ENCODE measurements around the gene MADCAM1. TPM values are rescaled to one million over a fixed set of nuclear protein-coding genes. Genes with fewer than 3 reads are reported as not detected.
A peak's percentile ranks its signal among the peaks of the same experiment; 100 is the strongest.

Gene MADCAM1
- total and polyA plus RNA-seq, 10 donors: 3.0 to 33.6 (median 5.6) TPM

DNA sequence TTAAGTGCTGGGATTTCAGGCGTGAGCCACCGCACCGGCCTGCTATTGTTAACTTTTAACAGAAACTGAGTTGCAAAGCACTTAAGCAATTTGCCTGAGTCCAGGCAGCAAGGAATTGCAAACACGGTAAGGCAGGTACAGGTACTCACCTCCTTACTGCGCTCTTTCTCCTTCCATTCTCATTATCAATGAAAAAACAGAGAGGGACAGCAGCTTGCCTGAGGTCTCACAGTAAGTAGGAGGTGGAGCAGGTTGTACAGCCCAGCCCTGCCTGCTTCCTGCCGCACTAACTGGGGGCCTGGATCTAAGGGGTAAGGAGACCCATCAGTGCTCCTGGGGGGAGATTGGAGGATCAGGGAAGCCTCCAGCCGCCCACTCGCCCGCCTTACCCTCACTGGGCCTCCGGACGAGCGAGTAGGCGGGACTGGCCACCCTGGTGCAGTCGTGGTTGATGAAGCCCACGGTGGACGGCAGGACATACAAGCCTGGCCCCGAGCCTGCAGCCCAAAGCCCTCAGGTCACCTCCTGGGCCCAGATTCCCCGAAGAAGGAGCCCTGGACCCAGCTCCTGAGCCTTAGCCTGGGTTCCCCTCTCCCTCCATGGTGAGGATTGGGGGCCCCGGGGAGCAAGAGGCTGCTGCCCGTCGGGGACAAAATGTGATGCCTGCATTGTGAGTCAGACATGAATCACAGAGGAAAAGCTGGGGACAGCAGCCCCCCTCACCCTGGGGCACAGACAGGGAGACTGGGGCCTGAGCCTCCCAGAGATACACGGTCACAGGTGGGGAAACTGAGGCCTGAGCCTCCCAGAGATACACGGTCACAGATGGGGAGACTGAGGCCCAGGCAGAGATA lies 24.1 kb upstream of the MADCAM1 start:
- H3K36me3 ChIP-seq: no peaks in the 10 kb centered on the region
- peak overlapping the region in 1 of 8 donors; percentile 48 for H3K27ac ChIP-seq
- no peak overlapping the region for H3K4me3 ChIP-seq
- WGBS, 5 donors: 67 to 83% (median 78%) methylated on average over 12 to 23 of the region's 23 CpGs
- no peaks in the 10 kb centered on the region for H3K9me3 ChIP-seq
- no peak for DNase-seq
- H3K4me1 ChIP-seq: peaks cover 0 to 17% (median 5%) of the 10 kb centered on the region in 6 donors
- intact Hi-C loops (cut with DNase I; ENCODE audit: low total_unique reads): no loop called here
- H3K27me3 ChIP-seq (replicated peaks in 1 of 7): peaks cover 0 to 21% (median 0%) of the 10 kb centered on the region in 7 donors
- TF ChIP-seq POLR2A (IDR thresholded peaks at IDR 0.05): no peak
- TF ChIP-seq, protein P1, sequence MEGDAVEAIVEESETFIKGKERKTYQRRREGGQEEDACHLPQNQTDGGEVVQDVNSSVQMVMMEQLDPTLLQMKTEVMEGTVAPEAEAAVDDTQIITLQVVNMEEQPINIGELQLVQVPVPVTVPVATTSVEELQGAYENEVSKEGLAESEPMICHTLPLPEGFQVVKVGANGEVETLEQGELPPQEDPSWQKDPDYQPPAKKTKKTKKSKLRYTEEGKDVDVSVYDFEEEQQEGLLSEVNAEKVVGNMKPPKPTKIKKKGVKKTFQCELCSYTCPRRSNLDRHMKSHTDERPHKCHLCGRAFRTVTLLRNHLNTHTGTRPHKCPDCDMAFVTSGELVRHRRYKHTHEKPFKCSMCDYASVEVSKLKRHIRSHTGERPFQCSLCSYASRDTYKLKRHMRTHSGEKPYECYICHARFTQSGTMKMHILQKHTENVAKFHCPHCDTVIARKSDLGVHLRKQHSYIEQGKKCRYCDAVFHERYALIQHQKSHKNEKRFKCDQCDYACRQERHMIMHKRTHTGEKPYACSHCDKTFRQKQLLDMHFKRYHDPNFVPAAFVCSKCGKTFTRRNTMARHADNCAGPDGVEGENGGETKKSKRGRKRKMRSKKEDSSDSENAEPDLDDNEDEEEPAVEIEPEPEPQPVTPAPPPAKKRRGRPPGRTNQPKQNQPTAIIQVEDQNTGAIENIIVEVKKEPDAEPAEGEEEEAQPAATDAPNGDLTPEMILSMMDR (IDR thresholded peaks at IDR 0.05 in 8 of 11, conservative IDR thresholded peaks at IDR 0.05 in 3 of 11): no peak
- no peak for TF ChIP-seq POLR2AphosphoS5 (IDR thresholded peaks at IDR 0.05)

DNA sequence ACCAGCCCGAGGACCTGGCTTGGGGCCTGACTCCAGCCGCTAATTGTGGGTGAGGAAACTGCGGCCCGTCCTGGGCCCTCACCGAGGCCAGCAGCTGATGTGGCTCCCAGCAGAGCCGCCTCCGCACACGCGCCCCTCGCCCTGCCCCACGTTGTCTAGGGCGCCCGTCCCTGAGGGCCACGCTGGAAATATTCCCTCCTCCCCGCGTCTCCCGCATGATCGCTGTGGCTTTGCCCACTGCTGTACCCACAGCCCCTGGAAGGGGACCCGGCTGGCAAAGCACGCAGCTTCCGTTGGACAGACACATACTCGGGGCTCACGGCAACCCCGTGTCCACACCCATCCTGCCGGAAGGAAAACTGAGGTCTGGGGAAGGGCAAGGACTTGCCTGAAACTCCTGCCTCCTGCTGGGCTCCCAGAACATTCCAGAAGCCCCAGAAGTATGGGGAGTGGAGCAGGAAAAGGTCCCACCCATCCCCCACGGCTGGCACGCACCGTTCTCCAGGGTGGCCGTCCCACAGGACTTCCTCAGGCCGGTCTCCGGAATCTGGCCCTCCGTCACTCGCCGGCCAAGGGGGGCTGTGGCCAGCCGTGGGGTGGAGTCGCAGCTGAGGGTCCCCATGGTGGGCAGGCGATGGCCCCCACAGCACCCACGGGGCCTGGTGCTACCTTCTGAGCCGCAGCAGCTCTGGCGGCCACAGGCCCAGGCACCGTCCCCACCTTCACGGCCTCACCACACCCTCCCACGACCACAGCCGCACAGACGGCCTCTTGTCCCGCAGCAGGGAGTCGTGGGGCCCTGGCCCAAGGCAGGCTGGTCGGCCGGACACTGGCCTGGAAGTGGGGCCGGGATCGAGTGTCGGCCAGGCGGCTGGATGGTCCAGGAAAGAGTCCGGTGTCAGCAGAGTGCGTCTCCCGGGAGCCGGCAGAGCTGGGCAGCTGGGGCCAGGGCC lies 21.9 kb upstream of the MADCAM1 start:
- peak; percentile 75 for DNase-seq
- H3K9me3 ChIP-seq: no peaks in the 10 kb centered on the region
- H3K36me3 ChIP-seq: no peaks in the 10 kb centered on the region
- peak overlapping the region; percentile 15 to 83 (median 74) for H3K27ac ChIP-seq
- TF ChIP-seq POLR2AphosphoS5 (IDR thresholded peaks at IDR 0.05) (peak; percentile 38 to 67 (median 61)), POLR2A (IDR thresholded peaks at IDR 0.05) (no peak)
- TF ChIP-seq, protein P1 (IDR thresholded peaks at IDR 0.05 in 8 of 11, conservative IDR thresholded peaks at IDR 0.05 in 3 of 11): peak in 2 of 11 experiments; percentile 23 to 29
- peaks cover 0 to 17% (median 5%) of the 10 kb centered on the region in 6 donors for H3K4me1 ChIP-seq
- WGBS, 5 donors: 55 to 77% (median 59%) methylated on average over 10 to 57 of the region's 57 CpGs
- H3K27me3 ChIP-seq (replicated peaks in 1 of 7): peaks cover 0 to 21% (median 0%) of the 10 kb centered on the region in 7 donors
- H3K4me3 ChIP-seq: no peak overlapping the region
- intact Hi-C loops (cut with DNase I; ENCODE audit: low total_unique reads): no loop called here

DNA sequence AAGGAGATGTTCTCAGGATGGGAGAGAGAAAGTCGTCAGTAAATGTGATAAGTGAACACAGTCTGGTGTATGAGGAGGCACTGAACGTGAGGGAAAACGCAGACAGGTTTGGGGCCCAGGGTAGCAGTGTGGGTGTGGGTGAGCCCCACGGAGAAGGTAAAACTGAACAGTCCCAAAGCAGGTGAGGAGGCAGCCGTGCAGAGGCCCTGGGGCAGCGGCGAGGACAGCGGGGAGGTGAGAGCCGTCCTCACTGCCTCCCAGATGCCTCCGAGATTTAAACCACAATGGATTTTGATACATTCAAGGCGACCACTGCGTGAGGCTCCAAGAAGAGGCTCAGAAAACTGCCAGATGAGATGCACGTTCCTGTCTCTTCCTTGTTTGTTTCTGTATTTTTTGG lies 20.9 kb upstream of the MADCAM1 start:
- DNase-seq: no peak
- intact Hi-C loops (cut with DNase I; ENCODE audit: low total_unique reads): no loop called here
- no peak overlapping the region for H3K4me3 ChIP-seq
- TF ChIP-seq POLR2AphosphoS5 (IDR thresholded peaks at IDR 0.05): no peak
- no peak for TF ChIP-seq POLR2A (IDR thresholded peaks at IDR 0.05)
- TF ChIP-seq, protein P1 (IDR thresholded peaks at IDR 0.05 in 8 of 11, conservative IDR thresholded peaks at IDR 0.05 in 3 of 11): no peak
- peaks cover 0 to 5% (median 0%) of the 10 kb centered on the region in 8 donors for H3K9me3 ChIP-seq
- peaks cover 0 to 21% (median 0%) of the 10 kb centered on the region in 7 donors for H3K27me3 ChIP-seq (replicated peaks in 1 of 7)
- H3K4me1 ChIP-seq: peaks cover 0 to 25% (median 9%) of the 10 kb centered on the region in 6 donors
- H3K36me3 ChIP-seq: no peaks in the 10 kb centered on the region
- H3K27ac ChIP-seq: peak overlapping the region in 5 of 8 donors; percentile 72 to 83 (median 78)
- 79 to 87% (median 83%) methylated on average over 13 of the region's 13 CpGs for WGBS, 5 donors

All from spleen (tissue), 11 donors.